ENCODE data around the gene MACROD2.

MACROD2 gene

GRCh38 chr20:14821251-14821650 is 825.9 kb downstream of the MACROD2 start:
- no peak for FAIRE-seq
- no peak for TF ChIP-seq CTCF (IDR thresholded peaks at IDR 0.05; ENCODE audit: insufficient read depth, missing control alignments)
- DNase-seq (ENCODE audit: insufficient read length, low spot score): no peak

GRCh38 chr20:14824996-14825395 is 829.7 kb downstream of the MACROD2 start:
- TF ChIP-seq CTCF (IDR thresholded peaks at IDR 0.05; ENCODE audit: insufficient read depth, missing control alignments): no peak
- FAIRE-seq (no peak), DNase-seq (ENCODE audit: insufficient read length, low spot score) (no peak)

GRCh38 chr20:14826543-14827313 is 831.4 kb downstream of the MACROD2 start:
- no peak for FAIRE-seq

GRCh38 chr20:14828459-14828858 is 833.1 kb downstream of the MACROD2 start:
- DNase-seq (ENCODE audit: insufficient read length, low spot score) (no peak), FAIRE-seq (no peak)
- no peak for TF ChIP-seq CTCF (IDR thresholded peaks at IDR 0.05; ENCODE audit: insufficient read depth, missing control alignments)

More at GRCh38 chr20:14826543-14827313, 831.4 kb downstream of the MACROD2 start:
- no peak for DNase-seq (ENCODE audit: insufficient read length, low spot score)
- no peak for TF ChIP-seq CTCF (IDR thresholded peaks at IDR 0.05; ENCODE audit: insufficient read depth, missing control alignments)

GRCh38 chr20:14829906-14830305 is 834.6 kb downstream of the MACROD2 start:
- DNase-seq (ENCODE audit: insufficient read length, low spot score) (no peak), FAIRE-seq (no peak)
- no peak for TF ChIP-seq CTCF (IDR thresholded peaks at IDR 0.05; ENCODE audit: insufficient read depth, missing control alignments)

- no peak for FAIRE-seq
- no peak for DNase-seq (ENCODE audit: insufficient read length, low spot score)
Observed at GRCh38 chr20:14830466-14830865, 835.1 kb downstream of the MACROD2 start.

More at GRCh38 chr20:14830466-14830865, 835.1 kb downstream of the MACROD2 start:
- TF ChIP-seq CTCF (IDR thresholded peaks at IDR 0.05; ENCODE audit: insufficient read depth, missing control alignments): no peak

All from D721Med (cell line).